NT2/D1 (cell line): ENCODE results near the gene FBXO24.

Experiments used
- YY1 ChIP-seq: IDR thresholded peaks from 2 replicates; pipeline ENCODE4 v1.6.1; 2011; ENCODE audit not compliant: insufficient read length, insufficient read depth
- ZNF274 ChIP-seq: IDR thresholded peaks from 2 replicates; pipeline ENCODE4 v1.6.1; 2011; ENCODE audit warnings: mild to moderate bottlenecking, low read depth, low read length

DNA sequence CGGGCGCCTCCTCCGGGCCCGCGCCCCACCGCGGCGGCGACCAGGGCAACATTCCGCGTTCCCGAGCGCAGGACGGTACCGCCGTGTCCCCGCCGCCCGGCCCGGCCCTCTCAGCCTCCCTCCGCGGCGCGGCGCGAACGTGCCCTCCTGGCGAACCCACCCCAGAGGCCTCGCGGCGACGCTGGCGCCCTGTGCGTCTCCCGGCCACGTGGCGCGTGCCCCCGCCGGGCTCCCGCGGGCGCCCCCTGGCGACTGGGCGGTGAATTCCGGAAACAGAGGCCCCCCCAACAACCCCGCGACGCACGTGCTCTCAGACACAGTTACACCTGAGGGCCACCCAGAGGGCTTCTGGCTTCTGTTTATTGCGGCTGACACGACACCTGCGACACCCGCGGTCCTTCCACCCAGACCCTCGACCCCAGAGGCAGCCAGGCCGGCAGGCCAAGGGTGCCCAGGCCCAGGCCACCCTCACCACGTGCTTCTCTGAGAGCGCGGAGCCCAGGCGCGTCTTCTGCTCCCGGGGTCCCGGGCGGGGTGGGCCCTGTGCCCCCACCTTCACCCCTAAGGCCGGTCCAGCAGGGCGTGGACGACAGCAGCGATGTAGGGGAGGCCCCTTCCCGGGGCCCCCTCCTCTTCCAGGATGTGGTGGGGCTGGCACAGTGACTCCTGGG, 12.3 kb upstream of the FBXO24 start, which contains the start of gene SAP25:
- TF ChIP-seq YY1 (no peak), ZNF274 (no peak)
